Measurements from ENCODE around the gene PPP2R5B. TPM values are rescaled to one million over a fixed set of nuclear protein-coding genes. Genes with fewer than 3 reads are reported as not detected.

PPP2R5B gene
- total and polyA plus RNA-seq, 2 donors, result 4.4 to 18.3 TPM

DNA sequence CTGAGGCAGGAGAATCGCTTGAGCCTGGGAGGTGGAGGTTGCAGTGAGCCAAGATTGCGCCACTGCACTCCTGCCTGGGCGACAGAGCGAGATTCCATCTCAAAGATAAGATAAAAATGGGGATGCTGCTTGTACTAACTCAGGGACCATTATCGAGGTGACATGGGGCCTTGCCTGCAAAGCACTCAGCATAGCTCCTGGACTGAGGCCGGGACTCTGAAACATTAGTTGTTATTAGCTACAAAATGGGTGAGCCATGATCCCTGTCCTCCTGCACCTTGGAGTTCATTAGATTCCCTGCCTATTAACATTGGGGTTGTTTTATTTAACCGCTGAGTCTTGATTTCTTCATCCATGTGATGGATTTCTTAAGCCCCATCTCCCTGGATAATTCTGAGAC is 5.1 kb downstream of the PPP2R5B start:
- Histone ChIP-seq H3K4me3 (ENCODE audit: low read length in 2 of 2) (no peak overlapping the region), H3K4me1 (ENCODE audit: control insufficient read depth in 2 of 2, insufficient read depth in 2 of 2, low read length in 2 of 2) (peaks cover 2 to 8% of the 10 kb centered on the region in 2 donors), H3K27me3 (ENCODE audit: control insufficient read depth in 2 of 2, insufficient read depth in 1 of 2, low read length in 1 of 2) (peaks cover 0 to 9% of the 10 kb centered on the region in 2 donors), H3K9me3 (ENCODE audit: control insufficient read depth in 2 of 2, insufficient read depth in 1 of 2, low read length in 1 of 2) (no peaks in the 10 kb centered on the region), H3K36me3 (ENCODE audit: control insufficient read depth in 2 of 2, insufficient read depth in 2 of 2, low read length in 1 of 2) (peaks cover 27 to 40% of the 10 kb centered on the region in 2 donors), H3K27ac (ENCODE audit: low read depth in 1 of 2, low read length in 1 of 2) (no peak overlapping the region)
- 97% methylated on average over 7 of the region's 7 CpGs for WGBS
- DNase-seq (ENCODE audit: low read depth in 6 of 9, low spot score in 9 of 9), result no peak

GRCh38 chr11:64930340-64930739 is 5.9 kb downstream of the PPP2R5B start:
- Histone ChIP-seq H3K27me3 (ENCODE audit: control insufficient read depth in 2 of 2, insufficient read depth in 1 of 2, low read length in 1 of 2) (peaks cover 0 to 3% of the 10 kb centered on the region in 2 donors), H3K4me3 (ENCODE audit: low read length in 2 of 2) (no peak overlapping the region), H3K4me1 (ENCODE audit: control insufficient read depth in 2 of 2, insufficient read depth in 2 of 2, low read length in 2 of 2) (peaks cover 1 to 2% of the 10 kb centered on the region in 2 donors), H3K9me3 (ENCODE audit: control insufficient read depth in 2 of 2, insufficient read depth in 1 of 2, low read length in 1 of 2) (no peaks in the 10 kb centered on the region), H3K36me3 (ENCODE audit: control insufficient read depth in 2 of 2, insufficient read depth in 2 of 2, low read length in 1 of 2) (peaks cover 27 to 45% of the 10 kb centered on the region in 2 donors), H3K27ac (ENCODE audit: low read depth in 1 of 2, low read length in 1 of 2) (no peak overlapping the region)
- 97% methylated on average over 6 of the region's 6 CpGs for WGBS
- DNase-seq (ENCODE audit: low read depth in 6 of 9, low spot score in 9 of 9), result no peak

DNA sequence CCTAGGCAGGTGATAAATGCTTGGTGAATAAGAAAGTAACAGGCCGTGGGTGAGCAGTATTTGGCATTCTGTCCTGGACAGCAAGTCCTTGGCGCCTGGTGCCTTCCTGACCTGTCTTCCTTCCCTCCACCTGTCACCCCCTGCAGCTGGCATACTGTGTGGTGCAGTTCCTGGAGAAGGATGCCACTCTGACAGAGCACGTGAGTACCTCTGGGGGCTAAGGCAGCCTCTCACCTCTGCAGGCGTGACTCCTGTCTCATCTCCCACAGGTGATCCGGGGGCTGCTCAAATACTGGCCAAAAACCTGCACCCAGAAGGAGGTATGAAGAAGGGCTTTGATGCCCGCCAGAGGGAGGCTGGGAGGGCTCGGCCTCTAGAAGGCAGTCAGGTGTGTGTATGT is 6.8 kb downstream of the PPP2R5B start:
- 98% methylated on average over 7 of the region's 7 CpGs for WGBS
- no peak overlapping the region for H3K27ac ChIP-seq (ENCODE audit: low read depth in 1 of 2, low read length in 1 of 2)
- H3K4me1 ChIP-seq (ENCODE audit: control insufficient read depth in 2 of 2, insufficient read depth in 2 of 2, low read length in 2 of 2), result no peaks in the 10 kb centered on the region
- H3K36me3 ChIP-seq (ENCODE audit: control insufficient read depth in 2 of 2, insufficient read depth in 2 of 2, low read length in 1 of 2), result peaks cover 27 to 42% of the 10 kb centered on the region in 2 donors
- H3K4me3 ChIP-seq (ENCODE audit: low read length in 2 of 2), result no peak overlapping the region
- no peaks in the 10 kb centered on the region for H3K9me3 ChIP-seq (ENCODE audit: control insufficient read depth in 2 of 2, insufficient read depth in 1 of 2, low read length in 1 of 2)
- DNase-seq (ENCODE audit: low read depth in 6 of 9, low spot score in 9 of 9), result no peak
- no peaks in the 10 kb centered on the region for H3K27me3 ChIP-seq (ENCODE audit: control insufficient read depth in 2 of 2, insufficient read depth in 1 of 2, low read length in 1 of 2)

DNA sequence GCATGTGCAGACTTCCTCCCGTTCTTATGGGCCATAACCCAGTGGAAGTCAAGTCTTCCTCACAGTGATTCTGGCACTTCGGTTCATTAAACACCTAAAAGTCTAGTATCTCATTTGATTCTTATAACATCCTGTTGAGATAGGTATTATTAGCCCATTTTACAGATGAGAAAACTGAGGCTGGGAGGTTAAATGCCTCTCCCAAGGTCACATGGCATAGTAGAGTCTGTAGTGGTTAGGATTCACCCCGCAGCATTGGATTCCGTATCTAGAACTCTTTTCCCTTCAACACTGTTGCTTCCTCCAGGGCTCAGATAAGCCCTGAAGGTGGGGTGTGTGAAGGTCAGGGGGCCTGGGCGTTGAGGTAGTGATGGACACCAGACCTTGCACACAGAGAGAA is 7.8 kb downstream of the PPP2R5B start:
- no peak overlapping the region for H3K27ac ChIP-seq (ENCODE audit: low read depth in 1 of 2, low read length in 1 of 2)
- no peaks in the 10 kb centered on the region for H3K9me3 ChIP-seq (ENCODE audit: control insufficient read depth in 2 of 2, insufficient read depth in 1 of 2, low read length in 1 of 2)
- 97% methylated on average over 5 of the region's 5 CpGs for WGBS
- H3K4me3 ChIP-seq (ENCODE audit: low read length in 2 of 2), result no peak overlapping the region
- peaks cover 27 to 42% of the 10 kb centered on the region in 2 donors for H3K36me3 ChIP-seq (ENCODE audit: control insufficient read depth in 2 of 2, insufficient read depth in 2 of 2, low read length in 1 of 2)
- DNase-seq (ENCODE audit: low read depth in 6 of 9, low spot score in 9 of 9), result no peak
- H3K27me3 ChIP-seq (ENCODE audit: control insufficient read depth in 2 of 2, insufficient read depth in 1 of 2, low read length in 1 of 2), result peaks cover 0 to under 1% of the 10 kb centered on the region in 2 donors
- no peaks in the 10 kb centered on the region for H3K4me1 ChIP-seq (ENCODE audit: control insufficient read depth in 2 of 2, insufficient read depth in 2 of 2, low read length in 2 of 2)

- no peak overlapping the region for H3K27ac ChIP-seq (ENCODE audit: low read depth in 1 of 2, low read length in 1 of 2)
- H3K36me3 ChIP-seq (ENCODE audit: control insufficient read depth in 2 of 2, insufficient read depth in 2 of 2, low read length in 1 of 2), result peaks cover 27 to 36% of the 10 kb centered on the region in 2 donors
- no peaks in the 10 kb centered on the region for H3K9me3 ChIP-seq (ENCODE audit: control insufficient read depth in 2 of 2, insufficient read depth in 1 of 2, low read length in 1 of 2)
- peaks cover 0 to 6% of the 10 kb centered on the region in 2 donors for H3K27me3 ChIP-seq (ENCODE audit: control insufficient read depth in 2 of 2, insufficient read depth in 1 of 2, low read length in 1 of 2)
- no peaks in the 10 kb centered on the region for H3K4me1 ChIP-seq (ENCODE audit: control insufficient read depth in 2 of 2, insufficient read depth in 2 of 2, low read length in 2 of 2)
- 97% methylated on average over 12 of the region's 12 CpGs for WGBS
- DNase-seq (ENCODE audit: low read depth in 6 of 9, low spot score in 9 of 9), result no peak
- H3K4me3 ChIP-seq (ENCODE audit: low read length in 2 of 2), result no peak overlapping the region
Measured at GRCh38 chr11:64933213-64933934, 8.9 kb downstream of the PPP2R5B start.

GRCh38 chr11:64933935-64934681 is 9.6 kb downstream of the PPP2R5B start:
- WGBS, result 94% methylated on average over 10 of the region's 10 CpGs
- DNase-seq (ENCODE audit: low read depth in 6 of 9, low spot score in 9 of 9), result no peak
- Histone ChIP-seq H3K4me1 (ENCODE audit: control insufficient read depth in 2 of 2, insufficient read depth in 2 of 2, low read length in 2 of 2) (no peaks in the 10 kb centered on the region), H3K9me3 (ENCODE audit: control insufficient read depth in 2 of 2, insufficient read depth in 1 of 2, low read length in 1 of 2) (no peaks in the 10 kb centered on the region), H3K27me3 (ENCODE audit: control insufficient read depth in 2 of 2, insufficient read depth in 1 of 2, low read length in 1 of 2) (peaks cover 0 to 7% of the 10 kb centered on the region in 2 donors), H3K36me3 (ENCODE audit: control insufficient read depth in 2 of 2, insufficient read depth in 2 of 2, low read length in 1 of 2) (peaks cover 27 to 34% of the 10 kb centered on the region in 2 donors), H3K4me3 (ENCODE audit: low read length in 2 of 2) (no peak overlapping the region), H3K27ac (ENCODE audit: low read depth in 1 of 2, low read length in 1 of 2) (no peak overlapping the region)

DNA sequence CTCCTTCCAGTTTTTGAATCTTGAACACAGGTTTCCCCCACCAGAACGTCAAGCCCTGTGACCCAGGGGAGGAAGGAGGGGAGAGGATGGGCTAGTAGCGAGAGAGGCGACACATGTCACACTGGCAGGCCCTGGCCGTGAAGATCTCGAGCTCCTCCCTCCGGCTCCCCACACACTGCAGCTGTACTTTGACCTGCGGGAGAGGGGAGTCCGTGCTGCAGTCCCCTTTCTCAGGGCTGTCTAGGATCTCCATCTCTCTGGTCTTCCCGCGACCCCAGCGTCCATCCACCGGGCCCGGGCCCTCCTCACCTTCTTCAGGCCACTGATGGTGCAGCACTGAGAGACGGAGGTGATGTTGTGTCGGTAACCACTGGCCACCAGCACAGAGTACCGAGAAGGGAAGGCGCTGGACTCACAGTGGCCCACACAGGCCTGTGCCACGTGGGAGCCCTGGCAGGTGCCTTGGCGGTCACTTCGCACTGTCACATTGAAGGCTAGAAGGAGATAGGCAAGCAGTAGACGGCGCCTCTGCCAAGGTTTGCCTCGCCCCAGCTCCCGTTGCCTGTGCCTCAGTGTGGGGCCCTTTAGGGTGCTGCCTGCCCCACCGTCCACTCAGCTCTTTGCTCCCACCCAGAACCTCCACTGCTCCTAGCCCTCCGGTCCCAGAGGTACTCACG is 10.3 kb downstream of the PPP2R5B start:
- Histone ChIP-seq H3K36me3 (ENCODE audit: control insufficient read depth in 2 of 2, insufficient read depth in 2 of 2, low read length in 1 of 2) (peaks cover 27 to 34% of the 10 kb centered on the region in 2 donors), H3K4me1 (ENCODE audit: control insufficient read depth in 2 of 2, insufficient read depth in 2 of 2, low read length in 2 of 2) (no peaks in the 10 kb centered on the region), H3K27ac (ENCODE audit: low read depth in 1 of 2, low read length in 1 of 2) (no peak overlapping the region), H3K9me3 (ENCODE audit: control insufficient read depth in 2 of 2, insufficient read depth in 1 of 2, low read length in 1 of 2) (no peaks in the 10 kb centered on the region), H3K4me3 (ENCODE audit: low read length in 2 of 2) (no peak overlapping the region), H3K27me3 (ENCODE audit: control insufficient read depth in 2 of 2, insufficient read depth in 1 of 2, low read length in 1 of 2) (peaks cover 0 to 10% of the 10 kb centered on the region in 2 donors)
- no peak for DNase-seq (ENCODE audit: low read depth in 6 of 9, low spot score in 9 of 9)
- 92% methylated on average over 27 of the region's 27 CpGs for WGBS

DNA sequence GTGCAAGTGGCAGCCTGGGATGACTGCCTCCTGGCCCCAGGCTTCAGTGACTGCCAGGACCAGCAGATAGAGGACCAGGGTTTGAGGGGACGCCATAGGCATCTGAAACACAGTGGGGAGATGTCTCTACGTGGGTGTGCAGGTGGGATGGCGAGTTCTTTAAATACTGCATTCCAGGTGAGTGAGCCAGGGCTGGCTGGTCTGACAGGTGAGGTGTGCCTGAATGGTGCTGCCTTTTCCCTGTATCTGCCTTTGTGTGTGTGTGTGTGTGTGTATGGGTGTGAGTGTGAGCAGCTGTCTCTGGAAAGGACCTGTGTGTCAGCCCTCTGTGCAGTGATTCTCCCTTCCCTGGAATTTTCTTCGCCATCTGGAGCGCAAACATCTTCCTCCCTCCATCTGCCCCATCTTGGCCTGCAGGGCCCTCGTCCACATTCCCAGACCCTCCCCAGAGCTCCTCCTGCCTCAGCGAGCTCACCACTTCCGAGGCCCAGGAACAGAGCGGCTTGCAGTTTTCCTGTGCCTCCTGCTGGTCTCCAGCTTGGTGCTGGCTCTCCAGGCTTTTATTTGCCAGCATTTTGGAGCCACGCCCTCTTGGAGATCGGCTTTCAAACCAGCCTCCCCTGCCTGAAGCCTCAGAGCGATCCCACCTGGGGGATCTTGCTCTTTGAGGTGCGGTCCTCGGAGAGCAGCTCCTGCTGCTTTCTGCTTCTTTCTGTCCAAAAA is 11.0 kb downstream of the PPP2R5B start, which contains the start of gene GPHA2:
Gene GPHA2, minus strand, starts transcription at position 535 of the 723 bp plus-strand sequence. Its CDS starts 433 bp downstream, at position 102.
- 92% methylated on average over 14 of the region's 14 CpGs for WGBS
- H3K27ac ChIP-seq (ENCODE audit: low read depth in 1 of 2, low read length in 1 of 2), result no peak within 1 kb of the TSS
- DNase-seq (ENCODE audit: low read depth in 6 of 9, low spot score in 9 of 9), result no peak
- H3K36me3 ChIP-seq (ENCODE audit: control insufficient read depth in 2 of 2, insufficient read depth in 2 of 2, low read length in 1 of 2), result peaks cover 23 to 29% of the 10 kb centered on the region in 2 donors
- H3K4me3 ChIP-seq (ENCODE audit: low read length in 2 of 2), result no peak within 1 kb of the TSS
- H3K4me1 ChIP-seq (ENCODE audit: control insufficient read depth in 2 of 2, insufficient read depth in 2 of 2, low read length in 2 of 2), result no peaks in the 10 kb centered on the region
- no peaks in the 10 kb centered on the region for H3K9me3 ChIP-seq (ENCODE audit: control insufficient read depth in 2 of 2, insufficient read depth in 1 of 2, low read length in 1 of 2)
- peaks cover 0 to 10% of the 10 kb centered on the region in 2 donors for H3K27me3 ChIP-seq (ENCODE audit: control insufficient read depth in 2 of 2, insufficient read depth in 1 of 2, low read length in 1 of 2)

All from thymus (tissue), 11 donors.